ENCODE measurements around the gene RAD51AP2.

- TF ChIP-seq CTCF (IDR thresholded peaks at IDR 0.05) = no peak
- no peak for TF ChIP-seq POLR2A (IDR thresholded peaks at IDR 0.05)
Observed at GRCh38 chr2:17495590-17495989, 22.6 kb downstream of the RAD51AP2 start.

Measured in heart left ventricle (tissue), 13 donors.